HL-60 (cell line): ENCODE measurements around the gene AQP12B.

Experiments used
- DNase-seq, 2 experiments: peaks; one replicate each; pipeline ENCODE4 v3.0.0-alpha.2; 2010 to 2020; ENCODE audit warnings: low read depth in 1 of 2, low spot score in 1 of 2
- H3K27ac ChIP-seq: fragments of 250-450 bp; sonication (Bioruptor Pico); replicated peaks from 2 replicates; pipeline ENCODE4 v1.5.1; 2020; ENCODE audit warnings: mild to moderate bottlenecking, moderate library complexity
- H3K27me3 ChIP-seq: fragments of 250-450 bp; sonication (Bioruptor Pico); 2 replicates; pipeline ENCODE4 v1.5.1; 2021; ENCODE audit warnings: mild to moderate bottlenecking, moderate library complexity; ENCODE audit not compliant: insufficient read depth, poor library complexity, severe bottlenecking
- H3K4me3 ChIP-seq: replicated peaks from 2 replicates; pipeline ENCODE4 v1.5.1; 2011; ENCODE audit warnings: mild to moderate bottlenecking, control low read depth, low read length; ENCODE audit not compliant: insufficient read depth
- CTCF ChIP-seq: IDR thresholded peaks from one replicate; pipeline ENCODE4 v1.5.1; 2011; ENCODE audit warnings: low read length, control low read depth, inconsistent platforms; ENCODE audit not compliant: insufficient read depth
- GABPA ChIP-seq: IDR thresholded peaks from 2 replicates; pipeline ENCODE4 v1.6.1; 2012; ENCODE audit warnings: low read depth
- POLR2AphosphoS5 ChIP-seq: IDR thresholded peaks from 2 replicates; pipeline ENCODE4 v1.6.1; 2012; ENCODE audit warnings: low read depth
- REST ChIP-seq: IDR thresholded peaks from 2 replicates; pipeline ENCODE4 v1.6.1; 2012; ENCODE audit warnings: low read depth; ENCODE audit not compliant: insufficient replicate concordance
- SPI1 ChIP-seq: IDR thresholded peaks from 2 replicates; pipeline ENCODE4 v1.6.1; 2012; ENCODE audit warnings: low read depth, mild to moderate bottlenecking, borderline replicate concordance

AQP12B gene

GRCh38 chr2:240643811-240644150 lies 38.9 kb downstream of the AQP12B start:
- no peak for DNase-seq
- H3K27ac ChIP-seq, result no peak overlapping the region
- TF ChIP-seq POLR2AphosphoS5 (no peak), CTCF (no peak), REST (no peak), SPI1 (no peak), GABPA (no peak)
- H3K27me3 ChIP-seq, result peaks cover 2% of the 10 kb centered on the region
- H3K4me3 ChIP-seq, result no peak overlapping the region

DNA sequence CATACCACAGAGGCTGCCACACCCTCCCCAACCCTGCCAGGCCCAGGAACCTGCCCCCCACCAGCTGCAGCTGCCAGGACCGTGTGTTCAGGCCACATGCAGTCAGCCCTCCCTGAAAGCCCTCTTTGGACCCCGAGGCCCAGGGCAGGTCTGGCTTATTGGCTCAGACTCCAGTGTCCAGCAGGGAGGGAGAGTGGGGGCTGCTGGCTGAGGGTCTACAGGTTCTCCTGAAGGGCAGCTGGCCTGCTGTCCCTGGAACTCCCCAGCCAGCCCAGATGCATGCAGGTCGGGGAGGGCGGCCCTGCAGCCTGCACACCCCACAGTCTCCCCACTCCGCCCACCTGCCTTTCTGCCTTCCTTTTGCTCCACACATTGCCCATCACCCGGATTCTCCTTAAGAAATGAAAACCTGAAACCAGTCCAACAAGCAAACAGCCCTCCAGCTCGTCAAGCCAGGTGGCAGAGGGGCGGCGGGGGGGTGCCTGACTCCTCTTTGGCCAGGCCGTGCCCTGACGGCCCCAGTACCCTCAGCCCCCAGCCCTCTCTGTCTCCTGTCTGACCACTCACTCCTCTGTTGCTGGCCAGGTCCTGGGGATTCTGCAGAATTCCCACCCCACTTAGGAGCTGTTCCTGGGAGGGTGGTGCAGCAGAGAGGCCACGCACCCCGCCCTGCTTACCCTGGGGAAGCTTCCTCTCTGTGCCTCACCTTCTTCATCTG lies 39.4 kb downstream of the AQP12B start:
- Histone ChIP-seq H3K4me3 (no peak overlapping the region), H3K27me3 (peaks cover 2% of the 10 kb centered on the region), H3K27ac (no peak overlapping the region)
- TF ChIP-seq POLR2AphosphoS5 (no peak), CTCF (no peak), GABPA (no peak), SPI1 (no peak), REST (no peak)
- no peak for DNase-seq

DNA sequence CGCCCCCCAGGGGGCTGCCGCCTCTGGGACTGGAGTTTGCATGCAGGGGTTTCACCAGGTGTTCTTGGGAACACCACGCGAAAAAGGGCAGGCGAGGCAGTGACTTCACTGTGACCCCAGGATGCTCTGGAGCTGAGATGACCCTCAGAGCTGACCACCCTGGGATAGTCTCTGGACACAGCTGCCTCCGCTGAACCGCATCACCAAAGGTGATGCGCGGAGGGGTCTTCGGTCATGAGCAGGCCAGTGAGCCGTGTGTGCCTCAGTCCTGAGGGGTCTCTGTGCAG lies 39.9 kb downstream of the AQP12B start:
- TF ChIP-seq REST (no peak), POLR2AphosphoS5 (no peak), SPI1 (no peak), CTCF (no peak), GABPA (no peak)
- no peak overlapping the region for H3K4me3 ChIP-seq
- DNase-seq, result no peak
- peaks cover 2% of the 10 kb centered on the region for H3K27me3 ChIP-seq
- no peak overlapping the region for H3K27ac ChIP-seq
